ENCODE data around the gene CAMSAP1.

GRCh38 chr9:135919318-135919890 is 12.1 kb upstream of the CAMSAP1 start:
- TF ChIP-seq NFIC (IDR thresholded peaks at IDR 0.05) (no peak), MAX (IDR thresholded peaks at IDR 0.05) (no peak), TAF1 (IDR thresholded peaks at IDR 0.05; ENCODE audit: low read depth) (no peak), ZBTB7A (IDR thresholded peaks at IDR 0.05; ENCODE audit: low read depth) (no peak), RAD21 (IDR thresholded peaks at IDR 0.05; ENCODE audit: low read depth) (no peak), EP300 (IDR thresholded peaks at IDR 0.05; ENCODE audit: borderline replicate concordance) (no peak), CEBPB (IDR thresholded peaks at IDR 0.05) (no peak), YY1 (IDR thresholded peaks at IDR 0.05; ENCODE audit: low read depth) (no peak), EGR1 (IDR thresholded peaks at IDR 0.05) (no peak), TEAD4 (IDR thresholded peaks at IDR 0.05) (no peak), TCF12 (IDR thresholded peaks at IDR 0.05; ENCODE audit: low read depth) (no peak), CREB1 (IDR thresholded peaks at IDR 0.05; ENCODE audit: low read depth) (no peak)
- TF ChIP-seq, protein P1, sequence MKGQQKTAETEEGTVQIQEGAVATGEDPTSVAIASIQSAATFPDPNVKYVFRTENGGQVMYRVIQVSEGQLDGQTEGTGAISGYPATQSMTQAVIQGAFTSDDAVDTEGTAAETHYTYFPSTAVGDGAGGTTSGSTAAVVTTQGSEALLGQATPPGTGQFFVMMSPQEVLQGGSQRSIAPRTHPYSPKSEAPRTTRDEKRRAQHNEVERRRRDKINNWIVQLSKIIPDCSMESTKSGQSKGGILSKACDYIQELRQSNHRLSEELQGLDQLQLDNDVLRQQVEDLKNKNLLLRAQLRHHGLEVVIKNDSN (IDR thresholded peaks at IDR 0.05), result no peak
- TF ChIP-seq, protein P2, sequence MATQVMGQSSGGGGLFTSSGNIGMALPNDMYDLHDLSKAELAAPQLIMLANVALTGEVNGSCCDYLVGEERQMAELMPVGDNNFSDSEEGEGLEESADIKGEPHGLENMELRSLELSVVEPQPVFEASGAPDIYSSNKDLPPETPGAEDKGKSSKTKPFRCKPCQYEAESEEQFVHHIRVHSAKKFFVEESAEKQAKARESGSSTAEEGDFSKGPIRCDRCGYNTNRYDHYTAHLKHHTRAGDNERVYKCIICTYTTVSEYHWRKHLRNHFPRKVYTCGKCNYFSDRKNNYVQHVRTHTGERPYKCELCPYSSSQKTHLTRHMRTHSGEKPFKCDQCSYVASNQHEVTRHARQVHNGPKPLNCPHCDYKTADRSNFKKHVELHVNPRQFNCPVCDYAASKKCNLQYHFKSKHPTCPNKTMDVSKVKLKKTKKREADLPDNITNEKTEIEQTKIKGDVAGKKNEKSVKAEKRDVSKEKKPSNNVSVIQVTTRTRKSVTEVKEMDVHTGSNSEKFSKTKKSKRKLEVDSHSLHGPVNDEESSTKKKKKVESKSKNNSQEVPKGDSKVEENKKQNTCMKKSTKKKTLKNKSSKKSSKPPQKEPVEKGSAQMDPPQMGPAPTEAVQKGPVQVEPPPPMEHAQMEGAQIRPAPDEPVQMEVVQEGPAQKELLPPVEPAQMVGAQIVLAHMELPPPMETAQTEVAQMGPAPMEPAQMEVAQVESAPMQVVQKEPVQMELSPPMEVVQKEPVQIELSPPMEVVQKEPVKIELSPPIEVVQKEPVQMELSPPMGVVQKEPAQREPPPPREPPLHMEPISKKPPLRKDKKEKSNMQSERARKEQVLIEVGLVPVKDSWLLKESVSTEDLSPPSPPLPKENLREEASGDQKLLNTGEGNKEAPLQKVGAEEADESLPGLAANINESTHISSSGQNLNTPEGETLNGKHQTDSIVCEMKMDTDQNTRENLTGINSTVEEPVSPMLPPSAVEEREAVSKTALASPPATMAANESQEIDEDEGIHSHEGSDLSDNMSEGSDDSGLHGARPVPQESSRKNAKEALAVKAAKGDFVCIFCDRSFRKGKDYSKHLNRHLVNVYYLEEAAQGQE (IDR thresholded peaks at IDR 0.05; ENCODE audit: low read depth), result no peak
